ENCODE data around the gene PRR11. TPM values are rescaled to one million over a fixed set of nuclear protein-coding genes. Genes with fewer than 3 reads are reported as not detected.
A peak's percentile ranks its signal among the peaks of the same experiment; 100 is the strongest.
"Not testable (repeated sequence)": the region's sequence is repeated elsewhere in the genome, so short reads cannot be mapped to it uniquely, and the experiment has no call there.

PRR11 gene
- total RNA-seq, 1 donor from 2014 or later, result 2.0 TPM

DNA sequence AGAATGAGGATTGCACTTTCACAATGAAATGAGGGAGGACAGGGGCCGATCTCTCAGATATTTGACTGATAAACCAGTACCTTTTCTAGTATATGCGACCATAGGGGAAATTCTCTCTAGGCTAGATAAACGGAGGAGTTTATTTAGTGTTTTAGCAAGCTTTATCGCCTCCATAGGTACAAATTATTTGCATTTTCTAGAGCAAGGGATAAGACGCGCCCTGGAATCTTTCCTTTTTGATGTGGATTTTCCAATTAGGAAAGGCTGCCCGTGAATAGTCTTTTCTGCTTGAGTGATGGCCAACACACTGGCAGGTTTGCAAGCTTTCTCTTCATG, 64.4 kb downstream of the PRR11 start:
- DNase-seq (ENCODE audit: low spot score), result no peak

DNA sequence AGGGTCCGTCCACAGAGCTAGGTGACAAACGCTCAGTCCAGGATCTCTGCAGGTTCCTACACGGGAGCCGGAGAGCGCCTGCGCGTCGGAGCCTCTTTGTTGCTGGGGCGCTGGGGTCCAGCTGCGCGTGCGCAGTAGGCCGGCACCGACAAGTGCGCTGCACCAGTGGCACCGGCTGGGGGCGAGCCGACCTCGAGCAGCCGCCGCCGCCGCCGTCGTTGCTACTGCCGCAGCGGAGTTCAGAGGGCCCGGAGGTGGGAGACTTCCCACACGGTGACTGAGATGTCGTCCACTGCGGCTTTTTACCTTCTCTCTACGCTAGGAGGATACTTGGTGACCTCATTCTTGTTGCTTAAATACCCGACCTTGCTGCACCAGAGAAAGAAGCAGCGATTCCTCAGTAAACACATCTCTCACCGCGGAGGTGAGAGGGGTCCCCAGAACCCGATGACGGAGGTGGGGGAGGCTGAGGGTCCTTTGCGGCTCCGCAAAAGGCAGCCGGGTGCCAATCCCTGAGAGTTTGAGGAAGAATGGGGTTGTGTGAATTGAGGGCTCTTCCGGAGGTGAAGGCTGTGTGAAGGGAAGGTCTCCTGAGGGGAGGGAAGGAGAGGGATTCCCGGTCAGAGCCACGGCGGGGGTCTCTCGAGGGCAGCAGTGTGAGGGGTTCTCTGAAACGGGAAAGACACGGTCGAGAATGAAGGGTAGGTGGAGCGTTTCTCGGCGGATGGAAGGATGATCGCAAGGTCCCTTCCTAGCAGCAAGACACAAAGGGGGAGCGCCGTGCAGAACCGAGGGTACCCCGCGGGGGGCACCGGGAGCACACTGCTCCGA, 65.0 kb downstream of the PRR11 start, which contains the start of gene GDPD1:
TSS of gene GDPD1 (plus strand) at position 184 of the 831 bp plus-strand sequence. CDS start at position 283, 99 bp downstream.
- DNase-seq (ENCODE audit: low spot score), result peak; percentile 96

DNA sequence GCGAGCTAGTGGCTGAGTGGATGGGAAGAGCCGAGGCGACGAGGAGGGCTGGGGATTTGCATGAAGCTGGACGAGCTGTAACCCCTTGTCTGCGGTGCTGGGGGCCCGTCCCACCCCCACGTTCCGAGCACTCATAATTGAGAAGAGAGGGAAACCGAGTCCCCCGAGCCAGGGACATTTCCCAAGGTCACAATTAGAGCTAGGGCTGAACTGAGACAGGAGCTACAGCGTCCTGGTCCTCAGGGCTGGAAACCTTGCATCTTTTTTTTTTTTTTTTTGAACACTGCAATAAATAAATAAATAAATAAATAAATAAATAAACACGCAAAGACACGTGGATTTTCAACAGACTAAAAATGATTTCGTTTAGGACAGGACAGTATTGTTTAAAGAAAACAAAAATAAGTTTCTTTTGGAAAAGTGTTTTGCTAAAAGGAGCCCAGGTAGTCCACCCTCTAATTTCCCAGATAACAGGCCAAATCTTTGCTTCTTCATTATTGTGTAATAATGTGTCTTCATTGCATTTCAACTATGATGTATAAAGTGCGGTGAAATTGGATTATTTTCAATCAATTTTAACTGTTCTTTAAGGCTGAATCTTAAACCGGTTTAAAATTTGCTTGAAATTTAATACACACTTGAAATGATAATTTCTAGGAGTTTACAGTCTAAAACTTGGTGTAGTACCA, 65.8 kb downstream of the PRR11 start:
- DNase-seq (ENCODE audit: low spot score), result no peak

DNA sequence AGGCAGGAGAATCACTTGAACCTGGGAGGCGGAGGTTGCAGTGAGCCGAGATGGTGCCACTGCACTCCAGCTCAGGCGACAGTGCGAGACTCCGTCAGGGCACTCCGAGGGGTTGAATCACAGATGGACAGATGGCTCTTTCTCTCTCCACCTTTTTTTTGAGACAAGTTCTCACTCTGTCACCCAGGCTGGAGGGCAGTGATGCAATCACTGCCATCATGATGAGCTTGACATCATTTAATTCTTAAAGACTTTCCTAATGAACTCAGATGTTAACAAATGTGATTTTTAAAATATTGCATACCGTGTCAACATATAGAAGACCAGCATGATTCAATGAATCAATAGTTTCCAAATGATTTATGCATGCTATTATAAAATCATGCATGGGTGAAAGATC, 68.3 kb downstream of the PRR11 start:
- DNase-seq (ENCODE audit: low spot score), result no peak

DNA sequence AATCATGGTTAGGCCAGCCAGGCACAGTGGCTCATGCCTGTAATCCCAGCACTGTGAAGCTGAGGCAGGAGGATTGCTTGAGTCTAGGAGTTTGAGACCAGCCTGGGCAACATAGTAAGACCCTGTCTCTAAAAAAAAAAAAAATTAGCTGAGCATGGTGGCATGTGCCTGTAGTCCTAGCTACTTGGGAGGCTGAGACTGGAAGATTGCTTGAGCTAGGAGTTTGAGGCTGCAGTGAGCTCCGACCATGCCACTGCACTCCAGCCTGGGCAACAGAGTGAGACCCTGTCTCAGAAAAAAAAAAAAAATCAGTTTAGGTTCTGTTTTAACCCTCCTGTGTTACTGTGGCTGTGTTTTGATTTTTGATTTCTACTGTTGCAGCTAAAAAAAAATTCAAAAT, 73.0 kb downstream of the PRR11 start:
- not testable (repeated sequence) for DNase-seq (ENCODE audit: low spot score)

DNA sequence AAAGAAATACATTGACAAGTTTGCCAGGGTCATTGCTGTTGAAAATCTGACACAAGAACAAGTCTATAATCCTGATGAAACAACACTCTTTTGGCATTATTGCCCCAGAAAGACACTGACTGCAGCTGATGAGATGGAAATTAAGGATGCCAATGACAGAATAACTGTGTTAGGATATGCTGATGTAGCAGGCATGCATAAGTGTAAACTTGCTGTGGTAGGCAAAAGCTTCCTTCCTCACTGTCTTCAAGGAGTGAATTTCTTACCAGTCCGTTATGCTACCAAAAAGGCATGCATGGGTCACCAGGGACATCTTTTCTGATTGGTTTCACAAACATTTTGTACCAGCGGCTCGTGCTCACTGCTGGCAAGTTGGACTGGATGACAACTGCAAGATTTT, 75.2 kb downstream of the PRR11 start:
- no peak for DNase-seq (ENCODE audit: low spot score)

DNA sequence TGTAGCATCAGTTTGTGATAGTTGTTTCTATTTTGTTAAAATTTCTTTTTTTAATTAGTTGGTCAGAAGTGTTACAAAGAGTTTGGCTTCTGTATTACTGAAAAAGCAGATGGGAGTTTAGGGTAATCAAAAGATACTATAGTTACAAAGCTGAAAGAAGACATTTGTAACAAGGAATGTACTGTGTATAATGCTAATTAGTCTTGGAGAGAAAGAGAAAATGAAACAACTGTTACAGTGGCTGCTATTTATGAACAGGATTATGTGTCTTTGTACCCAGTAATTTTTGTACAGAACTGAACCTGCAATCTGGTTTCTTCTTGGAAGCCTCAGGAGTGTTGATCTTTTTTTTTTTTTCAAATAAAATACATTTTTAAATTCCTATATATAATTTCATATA, 79.1 kb downstream of the PRR11 start:
- no peak for DNase-seq (ENCODE audit: low spot score)

DNA sequence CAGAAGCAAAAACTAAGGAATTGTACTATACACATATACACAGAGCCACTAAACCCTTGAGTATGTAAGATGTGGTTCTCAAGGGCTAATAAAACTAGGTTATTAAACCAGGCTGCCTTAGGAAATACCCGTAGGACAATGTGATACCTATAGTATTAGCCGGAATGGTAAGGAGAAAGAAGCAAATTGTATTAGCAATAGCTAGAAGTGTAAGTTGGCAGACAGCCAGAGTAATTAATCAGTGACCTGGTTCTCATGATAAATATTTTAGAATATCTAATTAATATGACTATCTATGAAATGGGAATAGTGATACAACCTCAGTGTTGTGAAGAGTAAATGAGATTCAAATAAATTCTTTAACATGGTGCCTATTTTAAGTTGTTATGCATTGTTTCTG, 83.4 kb downstream of the PRR11 start:
- DNase-seq (ENCODE audit: low spot score), result no peak

DNA sequence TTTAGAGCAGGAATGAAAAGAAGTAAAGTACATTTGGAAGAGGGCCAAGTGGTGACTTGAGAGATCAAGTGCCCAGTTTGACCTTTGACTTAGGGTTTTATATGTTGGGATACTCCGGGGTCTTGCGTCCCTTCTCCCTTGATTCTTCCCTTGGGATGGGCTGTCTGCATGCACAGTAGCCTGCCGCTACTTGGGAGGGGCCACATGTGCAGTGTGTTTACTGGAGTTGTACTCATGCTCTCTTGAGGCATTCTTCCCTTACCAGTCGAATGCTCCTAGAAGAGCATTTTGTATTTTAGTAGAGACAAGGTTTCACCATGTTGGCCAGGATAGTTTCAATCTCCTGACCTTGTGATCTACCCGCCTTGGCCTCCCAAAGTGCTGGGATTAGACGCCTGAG, 88.5 kb downstream of the PRR11 start:
- no peak for DNase-seq (ENCODE audit: low spot score)

Other genes with a start within 250 kb of the PRR11 start
- gene TRIM37, start 48.9 kb upstream of the PRR11 start, total RNA-seq, result 24.8 TPM
- 20.4 TPM for gene SKA2, start 560 bp upstream of the PRR11 start, total RNA-seq
- 11.2 TPM for gene SMG8, start 54.3 kb downstream of the PRR11 start, total RNA-seq
- 6.8 TPM for gene GDPD1, start 64.8 kb downstream of the PRR11 start, total RNA-seq
- 75.2 TPM for gene YPEL2, start 175.9 kb downstream of the PRR11 start, total RNA-seq

All from mucosa of gallbladder (tissue), 1 donor.